Gastrocnemius medialis (tissue), 4 donors: ENCODE measurements around the gene CNTN2. TPM values are rescaled to one million over a fixed set of nuclear protein-coding genes. Genes with fewer than 3 reads are reported as not detected.

Experiments
- ATAC-seq, 2 donors: fragments of 150-250 bp; one replicate each; pipeline ENCODE4 v1.9.1; 2016
- DNase-seq, 2 donors: peaks; one replicate each; pipeline ENCODE4 v3.0.0-alpha.2; 2019
- H3K27ac ChIP-seq, 4 donors: fragments of 200-600 bp; sonication (generic); 1 replicate in 1 of 4; 2 replicates in 3 of 4; pipeline ENCODE4 v1.5.1; 2016 to 2018; ENCODE audit warnings: mild to moderate bottlenecking in 2 of 4, moderate library complexity in 1 of 4
- H3K27me3 ChIP-seq, 3 donors: fragments of 200-600 bp; sonication (generic) in 2 of 3; 1 replicate in 1 of 3; 2 replicates in 2 of 3; pipeline versions ENCODE4 v1.5.1 to v1.6.0; 2016 to 2019; ENCODE audit warnings: mild to moderate bottlenecking in 1 of 3, moderate library complexity in 1 of 3
- H3K36me3 ChIP-seq, 2 donors: fragments of 200-600 bp; sonication (generic) in 1 of 2; one replicate each; pipeline ENCODE4 v1.5.1; 2017 to 2018
- H3K4me1 ChIP-seq, 2 donors: fragments of 200-600 bp; sonication (generic) in 1 of 2; one replicate each; pipeline ENCODE4 v1.5.1; 2016 to 2017; ENCODE audit warnings: mild to moderate bottlenecking in 2 of 2
- H3K4me3 ChIP-seq, 4 donors: fragments of 200-600 bp; sonication (generic) in 3 of 4; 1 replicate in 1 of 4; 2 replicates in 3 of 4; pipeline ENCODE4 v1.5.1; 2016 to 2019; ENCODE audit warnings: mild to moderate bottlenecking in 2 of 4
- H3K9me3 ChIP-seq, 3 donors: fragments of 200-600 bp; sonication (generic) in 2 of 3; 1 replicate in 1 of 3; 2 replicates in 2 of 3; pipeline ENCODE4 v1.5.1; 2016 to 2019
- CTCF ChIP-seq, 5 experiments: fragments of 450-650 bp in 3 of 5; fragments of 200-600 bp in 2 of 5; sonication (generic) in 2 of 5; IDR thresholded peaks in 4 of 5; conservative IDR thresholded peaks in 1 of 5; 1 replicate in 4 of 5; 2 replicates in 1 of 5; pipeline ENCODE4 v1.5.1; 2016 to 2019; ENCODE audit warnings: antibody characterized with exemption in 5 of 5, mild to moderate bottlenecking in 3 of 5, moderate library complexity in 3 of 5
- POLR2A ChIP-seq, 2 donors: fragments of 450-650 bp; IDR thresholded peaks; one replicate each; pipeline ENCODE4 v1.6.1; 2017; ENCODE audit warnings: antibody characterized with exemption in 2 of 2, mild to moderate bottlenecking in 2 of 2, moderate library complexity in 2 of 2
- in situ Hi-C, 4 donors: fragments of 200-750 bp; cut with MboI; loops; one replicate each; pipeline versions ENCODE4 v1.15.0 to v1.8.0; 2017; ENCODE audit warnings: low sequenced_read_pairs in 4 of 4
- intact Hi-C: fragments of 100-400 bp; cut with DNase I; formaldehyde crosslinking; loops from one replicate; pipeline ENCODE4 v1.15.1; 2023; ENCODE audit warnings: low total_unique reads
- total RNA-seq, 4 donors: library from RNA; depleted of rRNA; stranded (reverse); fragments of >200 nt; gene quantifications; one replicate each; pipeline versions ENCODE4 v1.1.0 to v1.2.3, GENCODE V29; 2016

The CNTN2 gene
- total RNA-seq, 4 donors from 2014 or later, result not detected

GRCh38 chr1:205028390-205028789 is 14.6 kb upstream of the CNTN2 start:
- intact Hi-C loops, result no loop called here
- no peak for ATAC-seq
- no peak overlapping the region for H3K4me3 ChIP-seq

GRCh38 chr1:205028924-205029323 is 14.1 kb upstream of the CNTN2 start:
- in situ Hi-C loops (no loop called here), intact Hi-C loops (no loop called here)
- Histone ChIP-seq H3K36me3 (no peaks in the 10 kb centered on the region), H3K4me3 (no peak overlapping the region), H3K27me3 (peaks cover 0 to 2% (median 0%) of the 10 kb centered on the region in 3 donors), H3K9me3 (no peaks in the 10 kb centered on the region), H3K4me1 (no peaks in the 10 kb centered on the region), H3K27ac (no peak overlapping the region)
- ATAC-seq (no peak), DNase-seq (no peak)
- TF ChIP-seq CTCF (IDR thresholded peaks at IDR 0.05 in 4 of 5, conservative IDR thresholded peaks at IDR 0.05 in 1 of 5) (no peak), POLR2A (IDR thresholded peaks at IDR 0.05) (no peak)

More at GRCh38 chr1:205028390-205028789, 14.6 kb upstream of the CNTN2 start:
- Histone ChIP-seq H3K36me3 (no peaks in the 10 kb centered on the region), H3K9me3 (no peaks in the 10 kb centered on the region), H3K27me3 (peaks cover 0 to 2% (median 0%) of the 10 kb centered on the region in 3 donors), H3K27ac (no peak overlapping the region), H3K4me1 (no peaks in the 10 kb centered on the region)
- TF ChIP-seq CTCF (IDR thresholded peaks at IDR 0.05 in 4 of 5, conservative IDR thresholded peaks at IDR 0.05 in 1 of 5) (no peak), POLR2A (IDR thresholded peaks at IDR 0.05) (no peak)
- in situ Hi-C loops, result no loop called here
- no peak for DNase-seq

- H3K4me3 ChIP-seq, result no peak overlapping the region
- TF ChIP-seq CTCF (IDR thresholded peaks at IDR 0.05 in 4 of 5, conservative IDR thresholded peaks at IDR 0.05 in 1 of 5) (no peak), POLR2A (IDR thresholded peaks at IDR 0.05) (no peak)
- no peaks in the 10 kb centered on the region for H3K36me3 ChIP-seq
- H3K27me3 ChIP-seq, result peaks cover 0 to 2% (median 0%) of the 10 kb centered on the region in 3 donors
- in situ Hi-C loops (no loop called here), intact Hi-C loops (no loop called here)
- no peak for DNase-seq
- H3K27ac ChIP-seq, result no peak overlapping the region
- no peaks in the 10 kb centered on the region for H3K4me1 ChIP-seq
- no peak for ATAC-seq
- no peaks in the 10 kb centered on the region for H3K9me3 ChIP-seq
These were observed 12.8 kb upstream of the CNTN2 start for GRCh38 chr1:205030241-205030640.

- Histone ChIP-seq H3K4me1 (no peaks in the 10 kb centered on the region), H3K27ac (no peak overlapping the region), H3K27me3 (peaks cover 0 to 2% (median 0%) of the 10 kb centered on the region in 3 donors), H3K36me3 (no peaks in the 10 kb centered on the region), H3K4me3 (no peak overlapping the region), H3K9me3 (no peaks in the 10 kb centered on the region)
- in situ Hi-C loops, result no loop called here
- TF ChIP-seq POLR2A (IDR thresholded peaks at IDR 0.05) (no peak), CTCF (IDR thresholded peaks at IDR 0.05 in 4 of 5, conservative IDR thresholded peaks at IDR 0.05 in 1 of 5) (no peak)
- ATAC-seq (no peak), DNase-seq (no peak)
- intact Hi-C loops, result no loop called here
These were observed 12.1 kb upstream of the CNTN2 start for GRCh38 chr1:205030896-205031295.

- in situ Hi-C loops, result no loop called here
- H3K4me1 ChIP-seq, result no peaks in the 10 kb centered on the region
- no peak overlapping the region for H3K27ac ChIP-seq
- ATAC-seq (no peak), DNase-seq (no peak)
- no peaks in the 10 kb centered on the region for H3K36me3 ChIP-seq
- no peak for TF ChIP-seq CTCF (IDR thresholded peaks at IDR 0.05 in 4 of 5, conservative IDR thresholded peaks at IDR 0.05 in 1 of 5)
- TF ChIP-seq POLR2A (IDR thresholded peaks at IDR 0.05), result no peak
- H3K27me3 ChIP-seq, result peaks cover 0 to 2% (median 0%) of the 10 kb centered on the region in 3 donors
- H3K4me3 ChIP-seq, result no peak overlapping the region
- H3K9me3 ChIP-seq, result no peaks in the 10 kb centered on the region
- intact Hi-C loops, result no loop called here
These were observed 10.5 kb upstream of the CNTN2 start for GRCh38 chr1:205032508-205032907.
